Measurements from ENCODE around the gene PRDX5. TPM values are rescaled to one million over a fixed set of nuclear protein-coding genes. Genes with fewer than 3 reads are reported as not detected.

PRDX5 gene
- total RNA-seq, 2 donors from 2014 or later = 108 to 224 TPM

- DNase-seq (no peak), ATAC-seq (no peak)
- intact Hi-C loops (cut with DNase I) = no loop called here
- TF ChIP-seq POLR2A (IDR thresholded peaks at IDR 0.05) (no peak), CTCF (IDR thresholded peaks at IDR 0.05) (no peak)
- Histone ChIP-seq H3K4me1 (no peaks in the 10 kb centered on the region), H3K27me3 (no peaks in the 10 kb centered on the region), H3K4me3 (no peak overlapping the region), H3K9me3 (no peaks in the 10 kb centered on the region), H3K27ac (no peak overlapping the region), H3K36me3 (replicated peaks in 1 of 2; ENCODE audit: insufficient read depth in 1 of 2, low read depth in 2 of 2) (no peaks in the 10 kb centered on the region)
- whole genome bisulfite sequencing, 2 donors = 78 to 88% methylated on average over 10 to 14 of the region's 14 CpGs
Observed at GRCh38 chr11:64348383-64349024, 30.6 kb downstream of the PRDX5 start.

GRCh38 chr11:64349025-64349387, 31.1 kb downstream of the PRDX5 start:
- DNase-seq = no peak

GRCh38 chr11:64349404-64349803, 31.5 kb downstream of the PRDX5 start:
- intact Hi-C loops (cut with DNase I) = no loop called here
- TF ChIP-seq CTCF (IDR thresholded peaks at IDR 0.05) (no peak), POLR2A (IDR thresholded peaks at IDR 0.05) (no peak)
- H3K9me3 ChIP-seq = no peaks in the 10 kb centered on the region
- H3K4me1 ChIP-seq = no peaks in the 10 kb centered on the region
- no peak overlapping the region for H3K4me3 ChIP-seq
- no peak overlapping the region for H3K27ac ChIP-seq
- WGBS, 2 donors = 80 to 94% methylated on average over 10 to 11 of the region's 11 CpGs
- H3K27me3 ChIP-seq = no peaks in the 10 kb centered on the region
- no peaks in the 10 kb centered on the region for H3K36me3 ChIP-seq (replicated peaks in 1 of 2; ENCODE audit: insufficient read depth in 1 of 2, low read depth in 2 of 2)
- DNase-seq = no peak
- no peak for ATAC-seq

More at GRCh38 chr11:64349025-64349387, 31.1 kb downstream of the PRDX5 start:
- no peak for ATAC-seq
- Histone ChIP-seq H3K4me1 (no peaks in the 10 kb centered on the region), H3K27me3 (no peaks in the 10 kb centered on the region), H3K4me3 (no peak overlapping the region), H3K36me3 (replicated peaks in 1 of 2; ENCODE audit: insufficient read depth in 1 of 2, low read depth in 2 of 2) (no peaks in the 10 kb centered on the region), H3K27ac (no peak overlapping the region), H3K9me3 (no peaks in the 10 kb centered on the region)
- WGBS, 2 donors = 90% methylated on average over 6 to 7 of the region's 7 CpGs
- intact Hi-C loops (cut with DNase I) = no loop called here
- TF ChIP-seq CTCF (IDR thresholded peaks at IDR 0.05) = no peak
- TF ChIP-seq POLR2A (IDR thresholded peaks at IDR 0.05) = no peak

- Histone ChIP-seq H3K27ac (no peak overlapping the region), H3K9me3 (no peaks in the 10 kb centered on the region), H3K36me3 (replicated peaks in 1 of 2; ENCODE audit: insufficient read depth in 1 of 2, low read depth in 2 of 2) (no peaks in the 10 kb centered on the region), H3K27me3 (no peaks in the 10 kb centered on the region), H3K4me3 (no peak overlapping the region), H3K4me1 (peaks cover 14% of the 10 kb centered on the region)
- DNase-seq (no peak), ATAC-seq (no peak)
- intact Hi-C loops (cut with DNase I) = no loop called here
- 79 to 89% methylated on average over 5 to 11 of the region's 18 CpGs for WGBS, 2 donors
- no peak for TF ChIP-seq POLR2A (IDR thresholded peaks at IDR 0.05)
- no peak for TF ChIP-seq CTCF (IDR thresholded peaks at IDR 0.05)
Observed at GRCh38 chr11:64351136-64351631, 33.3 kb downstream of the PRDX5 start.
